ENCODE measurements around the gene TPD52L1. TPM values are rescaled to one million over a fixed set of nuclear protein-coding genes. Genes with fewer than 3 reads are reported as not detected.
A peak's percentile ranks its signal among the peaks of the same experiment; 100 is the strongest.

The TPD52L1 gene
- total and polyA plus RNA-seq, 5 donors from 2014 or later = 0.40 to 0.76 (median 0.53) TPM; not detected in 1

- ATAC-seq (ENCODE audit: low read depth in 2 of 2) (no peak), DNase-seq (no peak)
- H3K27me3 ChIP-seq (ENCODE audit: control insufficient read depth, insufficient read depth, low read length) = no peaks in the 10 kb centered on the region
- Mint-ChIP-seq H3K4me1 (no peaks in the 10 kb centered on the region), H3K9me3 (no peaks in the 10 kb centered on the region), H3K36me3 (no peaks in the 10 kb centered on the region), H3K27me3 (peaks cover 11% of the 10 kb centered on the region), H3K27ac (no peak overlapping the region), H3K4me3 (no peak overlapping the region)
- no peaks in the 10 kb centered on the region for H3K9me3 ChIP-seq (ENCODE audit: control insufficient read depth in 2 of 2, low read length in 2 of 2)
- no peaks in the 10 kb centered on the region for H3K36me3 ChIP-seq (ENCODE audit: control insufficient read depth, insufficient read depth, low read length)
- no peak overlapping the region for H3K27ac ChIP-seq (ENCODE audit: insufficient read depth, low read length, poor library complexity, severe bottlenecking)
- no peak overlapping the region for H3K4me3 ChIP-seq (ENCODE audit: low read depth, low read length)
- H3K4me1 ChIP-seq (ENCODE audit: control insufficient read depth, insufficient read depth, low read length, poor library complexity, severe bottlenecking) = no peaks in the 10 kb centered on the region
Measured at GRCh38 chr6:125232466-125232865, 78.9 kb downstream of the TPD52L1 start.

- Histone ChIP-seq H3K36me3 (ENCODE audit: control insufficient read depth, insufficient read depth, low read length) (no peaks in the 10 kb centered on the region), H3K9me3 (ENCODE audit: control insufficient read depth in 2 of 2, low read length in 2 of 2) (no peaks in the 10 kb centered on the region), H3K27me3 (ENCODE audit: control insufficient read depth, insufficient read depth, low read length) (no peaks in the 10 kb centered on the region), H3K4me1 (ENCODE audit: control insufficient read depth, insufficient read depth, low read length, poor library complexity, severe bottlenecking) (no peaks in the 10 kb centered on the region), H3K27ac (ENCODE audit: insufficient read depth, low read length, poor library complexity, severe bottlenecking) (no peak overlapping the region), H3K4me3 (ENCODE audit: low read depth, low read length) (no peak overlapping the region)
- Mint-ChIP-seq H3K9me3 (peaks cover 0 to 2% (median 0%) of the 10 kb centered on the region in 7 donors), H3K27me3 (peaks cover 11% of the 10 kb centered on the region), H3K4me1 (no peaks in the 10 kb centered on the region), H3K36me3 (no peaks in the 10 kb centered on the region), H3K27ac (no peak overlapping the region), H3K4me3 (no peak overlapping the region)
- no peak for DNase-seq
- ATAC-seq (ENCODE audit: low read depth in 2 of 2) = no peak
Measured at GRCh38 chr6:125233202-125233601, 79.6 kb downstream of the TPD52L1 start.

- no peaks in the 10 kb centered on the region for H3K36me3 Mint-ChIP-seq
- Histone ChIP-seq H3K36me3 (ENCODE audit: control insufficient read depth, insufficient read depth, low read length) (no peaks in the 10 kb centered on the region), H3K27me3 (ENCODE audit: control insufficient read depth, insufficient read depth, low read length) (no peaks in the 10 kb centered on the region), H3K4me1 (ENCODE audit: control insufficient read depth, insufficient read depth, low read length, poor library complexity, severe bottlenecking) (no peaks in the 10 kb centered on the region), H3K4me3 (ENCODE audit: low read depth, low read length) (no peak overlapping the region), H3K9me3 (ENCODE audit: control insufficient read depth in 2 of 2, low read length in 2 of 2) (peaks cover 0 to 4% of the 10 kb centered on the region in 2 experiments), H3K27ac (ENCODE audit: insufficient read depth, low read length, poor library complexity, severe bottlenecking) (no peak overlapping the region)
- no peak overlapping the region for H3K4me3 Mint-ChIP-seq
- peaks cover 11% of the 10 kb centered on the region for H3K27me3 Mint-ChIP-seq
- DNase-seq (no peak), ATAC-seq (ENCODE audit: low read depth in 2 of 2) (no peak)
- H3K4me1 Mint-ChIP-seq = no peaks in the 10 kb centered on the region
- H3K9me3 Mint-ChIP-seq = peaks cover 0 to 20% (median 0%) of the 10 kb centered on the region in 7 donors
- H3K27ac Mint-ChIP-seq = no peak overlapping the region
Measured at GRCh38 chr6:125236536-125237327, 83.2 kb downstream of the TPD52L1 start.

GRCh38 chr6:125237764-125238163, 84.2 kb downstream of the TPD52L1 start:
- DNase-seq = no peak
- Mint-ChIP-seq H3K9me3 (peaks cover 0 to 24% (median 5%) of the 10 kb centered on the region in 7 donors), H3K27ac (no peak overlapping the region), H3K27me3 (peaks cover 6% of the 10 kb centered on the region), H3K36me3 (no peaks in the 10 kb centered on the region), H3K4me1 (no peaks in the 10 kb centered on the region), H3K4me3 (no peak overlapping the region)
- H3K9me3 ChIP-seq (ENCODE audit: control insufficient read depth in 2 of 2, low read length in 2 of 2) = peaks cover 0 to 4% of the 10 kb centered on the region in 2 experiments
- no peak overlapping the region for H3K27ac ChIP-seq (ENCODE audit: insufficient read depth, low read length, poor library complexity, severe bottlenecking)
- no peaks in the 10 kb centered on the region for H3K36me3 ChIP-seq (ENCODE audit: control insufficient read depth, insufficient read depth, low read length)
- no peaks in the 10 kb centered on the region for H3K4me1 ChIP-seq (ENCODE audit: control insufficient read depth, insufficient read depth, low read length, poor library complexity, severe bottlenecking)
- H3K27me3 ChIP-seq (ENCODE audit: control insufficient read depth, insufficient read depth, low read length) = no peaks in the 10 kb centered on the region
- ATAC-seq (ENCODE audit: low read depth in 2 of 2) = no peak
- H3K4me3 ChIP-seq (ENCODE audit: low read depth, low read length) = no peak overlapping the region

- Histone ChIP-seq H3K4me3 (ENCODE audit: low read depth, low read length) (no peak overlapping the region), H3K36me3 (ENCODE audit: control insufficient read depth, insufficient read depth, low read length) (no peaks in the 10 kb centered on the region), H3K27me3 (ENCODE audit: control insufficient read depth, insufficient read depth, low read length) (peaks cover 6% of the 10 kb centered on the region), H3K9me3 (ENCODE audit: control insufficient read depth in 2 of 2, low read length in 2 of 2) (peaks cover 0 to 4% of the 10 kb centered on the region in 2 experiments), H3K27ac (ENCODE audit: insufficient read depth, low read length, poor library complexity, severe bottlenecking) (no peak overlapping the region), H3K4me1 (ENCODE audit: control insufficient read depth, insufficient read depth, low read length, poor library complexity, severe bottlenecking) (no peaks in the 10 kb centered on the region)
- no peak overlapping the region for H3K4me3 Mint-ChIP-seq
- H3K4me1 Mint-ChIP-seq = no peaks in the 10 kb centered on the region
- no peaks in the 10 kb centered on the region for H3K36me3 Mint-ChIP-seq
- DNase-seq = no peak
- H3K9me3 Mint-ChIP-seq = peaks cover 4 to 27% (median 7%) of the 10 kb centered on the region in 7 donors
- H3K27me3 Mint-ChIP-seq = peaks cover 8% of the 10 kb centered on the region
- H3K27ac Mint-ChIP-seq = no peak overlapping the region
- no peak for ATAC-seq (ENCODE audit: low read depth in 2 of 2)
Measured at GRCh38 chr6:125245109-125245508, 91.5 kb downstream of the TPD52L1 start.

- Mint-ChIP-seq H3K27ac (no peak overlapping the region), H3K36me3 (no peaks in the 10 kb centered on the region), H3K4me3 (peak overlapping the region in 1 of 4 donors; percentile 92), H3K4me1 (no peaks in the 10 kb centered on the region), H3K27me3 (peaks cover 8% of the 10 kb centered on the region), H3K9me3 (peaks cover 4 to 25% (median 7%) of the 10 kb centered on the region in 7 donors)
- H3K36me3 ChIP-seq (ENCODE audit: control insufficient read depth, insufficient read depth, low read length) = no peaks in the 10 kb centered on the region
- ATAC-seq (ENCODE audit: low read depth in 2 of 2) (no peak), DNase-seq (no peak)
- H3K27me3 ChIP-seq (ENCODE audit: control insufficient read depth, insufficient read depth, low read length) = peaks cover 6% of the 10 kb centered on the region
- peaks cover 0 to 2% of the 10 kb centered on the region in 2 experiments for H3K9me3 ChIP-seq (ENCODE audit: control insufficient read depth in 2 of 2, low read length in 2 of 2)
- H3K4me1 ChIP-seq (ENCODE audit: control insufficient read depth, insufficient read depth, low read length, poor library complexity, severe bottlenecking) = no peaks in the 10 kb centered on the region
- H3K27ac ChIP-seq (ENCODE audit: insufficient read depth, low read length, poor library complexity, severe bottlenecking) = no peak overlapping the region
- H3K4me3 ChIP-seq (ENCODE audit: low read depth, low read length) = no peak overlapping the region
Measured at GRCh38 chr6:125245523-125246264, 92.1 kb downstream of the TPD52L1 start.

- Histone ChIP-seq H3K9me3 (ENCODE audit: control insufficient read depth in 2 of 2, low read length in 2 of 2) (no peaks in the 10 kb centered on the region), H3K4me3 (ENCODE audit: low read depth, low read length) (no peak overlapping the region), H3K36me3 (ENCODE audit: control insufficient read depth, insufficient read depth, low read length) (no peaks in the 10 kb centered on the region), H3K4me1 (ENCODE audit: control insufficient read depth, insufficient read depth, low read length, poor library complexity, severe bottlenecking) (no peaks in the 10 kb centered on the region), H3K27me3 (ENCODE audit: control insufficient read depth, insufficient read depth, low read length) (peaks cover 6% of the 10 kb centered on the region), H3K27ac (ENCODE audit: insufficient read depth, low read length, poor library complexity, severe bottlenecking) (no peak overlapping the region)
- Mint-ChIP-seq H3K4me1 (no peaks in the 10 kb centered on the region), H3K36me3 (no peaks in the 10 kb centered on the region), H3K27me3 (peaks cover 8% of the 10 kb centered on the region), H3K4me3 (no peak overlapping the region), H3K9me3 (peaks cover 4 to 18% (median 5%) of the 10 kb centered on the region in 7 donors), H3K27ac (no peak overlapping the region)
- DNase-seq (no peak), ATAC-seq (ENCODE audit: low read depth in 2 of 2) (no peak)
Measured at GRCh38 chr6:125246566-125246965, 93.0 kb downstream of the TPD52L1 start.
